NK-92 (cell line): ENCODE measurements around the gene NUDT4.

Experiments
- DNase-seq: peaks from one replicate; lab custom pipeline; 2025; ENCODE audit not compliant: unreplicated experiment; lab: John Stamatoyannopoulos, UW

Gene NUDT4

DNA sequence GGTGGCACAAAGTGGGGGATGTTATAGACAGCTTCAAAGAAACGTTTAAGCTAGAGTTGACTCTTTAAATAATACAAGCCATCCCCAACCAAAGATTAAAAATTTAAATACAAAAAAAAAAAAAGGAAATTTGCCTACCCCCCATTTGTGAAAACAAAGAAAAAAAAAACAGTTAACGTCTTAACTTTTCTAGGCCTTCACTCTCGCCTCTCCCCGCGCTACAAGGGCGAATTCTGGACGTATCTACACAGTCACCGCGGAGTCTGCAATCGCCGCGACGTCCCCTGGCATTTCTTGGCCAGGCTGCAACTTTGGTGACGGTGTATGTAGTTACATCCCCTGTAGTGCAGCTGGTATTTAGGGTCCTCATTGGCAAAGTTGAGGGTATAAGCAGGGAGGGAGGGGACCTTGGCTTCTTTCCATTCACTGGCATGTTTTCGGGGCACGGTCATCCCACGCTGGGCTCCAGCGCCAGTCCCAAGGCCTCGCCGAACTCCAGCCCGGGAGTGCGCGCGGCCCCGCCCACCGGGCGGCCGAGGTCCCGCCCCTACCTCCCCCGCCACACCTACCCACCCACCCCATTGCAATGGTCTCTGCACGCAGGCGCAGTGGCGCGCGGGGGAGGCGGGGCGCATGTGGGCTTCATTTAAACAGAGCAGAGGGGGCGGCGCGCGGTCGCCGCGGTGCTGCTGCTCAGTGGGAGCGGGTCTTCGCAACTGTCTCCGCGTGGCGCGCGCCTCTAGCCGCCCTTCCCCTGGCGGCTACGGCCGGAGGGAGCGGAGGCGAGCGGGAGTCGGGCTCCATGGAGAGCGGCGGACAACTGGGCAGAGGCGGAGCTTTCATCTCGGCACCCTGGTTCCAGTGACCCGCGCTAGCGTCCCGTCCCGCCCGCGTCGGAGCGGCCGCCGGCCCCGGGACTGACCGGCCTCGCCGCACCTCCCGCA, at the start of gene NUDT4:
TSS of gene NUDT4 (plus strand) at position 674 of the 944 bp plus-strand sequence. CDS start 398 bp downstream, outside the sequence.
- peak; percentile 72 for DNase-seq

DNA sequence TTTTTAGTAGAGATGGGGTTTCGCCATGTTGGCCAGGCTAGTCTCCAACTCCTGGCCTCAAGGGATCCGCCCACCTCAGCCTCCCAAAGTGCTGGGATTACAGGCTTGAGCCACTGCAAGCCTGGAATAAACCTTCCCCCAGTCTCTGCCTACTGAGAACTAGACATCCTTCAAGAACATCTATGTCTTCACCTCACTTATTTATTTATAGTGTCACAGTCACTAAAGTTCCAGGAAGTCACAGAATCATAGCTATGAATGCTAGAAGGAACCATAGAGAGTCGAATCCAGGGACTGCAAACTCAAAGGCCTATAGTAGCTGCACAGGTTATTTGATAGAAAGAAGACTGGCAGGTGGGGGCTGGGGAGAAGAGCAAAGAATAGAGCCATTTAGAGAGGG, 44.7 kb upstream of the NUDT4 start:
- DNase-seq, result no peak

DNA sequence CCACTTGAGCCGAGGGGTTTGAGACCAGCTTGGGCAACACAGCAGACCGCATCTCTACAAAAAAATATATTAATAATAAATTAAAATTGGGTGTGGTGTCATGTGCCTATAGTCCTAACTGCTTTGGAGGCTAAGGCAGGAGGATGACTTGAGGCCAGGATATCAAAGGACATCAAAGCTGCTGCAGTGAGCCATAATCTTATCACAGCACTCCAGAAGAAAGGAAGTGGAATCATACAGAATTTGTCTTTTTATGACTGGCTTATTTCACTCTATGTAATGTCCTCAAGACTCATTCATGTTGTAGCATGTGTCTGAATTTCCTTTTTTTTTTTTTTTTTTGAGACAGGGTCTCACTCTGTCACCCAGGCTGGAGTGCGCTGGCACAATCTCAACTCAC, 43.9 kb upstream of the NUDT4 start:
- DNase-seq, result no peak

DNA sequence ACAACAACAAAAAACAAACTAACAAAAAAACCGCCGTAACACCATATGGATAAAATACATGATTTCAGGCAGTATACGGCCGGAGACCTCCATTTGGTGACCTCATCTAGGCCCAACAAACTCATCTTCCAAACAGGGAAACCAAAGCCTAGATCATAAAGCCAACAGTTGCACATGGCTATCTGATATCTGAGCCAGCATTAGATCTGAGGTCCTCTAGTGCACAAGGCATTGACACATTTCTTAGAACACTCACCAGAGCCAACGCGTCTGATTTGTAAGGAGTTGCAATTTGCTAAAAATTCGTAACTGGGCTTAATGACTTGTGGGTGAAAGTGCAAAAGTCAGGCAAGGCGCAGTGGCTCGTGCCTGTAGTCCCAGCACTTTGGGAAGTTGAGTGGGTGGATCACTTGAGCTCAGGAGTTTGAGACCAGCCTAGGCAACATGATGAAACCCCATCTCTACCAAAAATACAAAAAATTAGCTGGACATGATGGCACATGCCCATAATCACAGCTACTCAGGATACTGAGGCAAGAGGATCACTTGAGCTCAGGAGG, 42.0 kb upstream of the NUDT4 start:
- DNase-seq, result no peak

DNA sequence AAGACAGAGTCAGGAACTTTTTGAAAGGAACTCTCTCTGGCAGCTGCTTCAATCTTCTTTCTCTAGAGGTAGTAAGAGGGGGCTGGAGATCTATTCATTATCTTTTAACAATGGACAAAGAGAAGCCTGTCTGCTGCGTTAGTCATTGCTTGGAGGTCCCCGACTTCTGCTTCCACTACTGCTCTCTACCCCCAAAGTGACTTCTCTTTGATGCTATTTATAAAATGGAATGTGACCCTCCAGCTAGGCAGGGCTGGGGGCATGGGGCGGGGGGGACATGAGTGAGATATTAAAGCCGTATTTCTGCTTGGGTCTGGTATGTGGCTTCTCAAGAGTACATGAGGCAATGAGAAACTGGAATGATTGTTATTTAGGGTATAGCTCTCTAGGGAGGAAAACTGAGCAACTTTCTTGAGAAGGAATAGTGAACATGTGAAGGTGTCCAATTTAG, 41.4 kb upstream of the NUDT4 start:
- DNase-seq, result no peak

DNA sequence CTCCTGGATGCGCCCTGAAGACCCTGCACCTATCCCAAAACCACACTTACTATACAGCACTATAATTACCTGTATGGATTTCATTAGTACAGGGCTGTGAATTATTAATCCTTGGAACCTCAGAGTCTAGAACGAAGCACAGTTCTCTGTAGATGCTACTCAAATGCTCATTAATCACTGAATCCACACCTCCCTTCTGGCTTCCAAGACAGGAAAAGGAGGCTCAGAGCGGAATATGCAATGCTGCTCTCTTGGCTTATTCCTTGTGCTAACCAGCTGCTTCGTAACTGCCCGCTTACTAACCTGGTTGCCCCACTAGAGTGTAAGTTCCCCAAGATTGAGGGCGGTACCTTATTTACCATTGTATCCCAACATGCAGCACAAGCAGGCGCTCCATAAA, 39.1 kb upstream of the NUDT4 start:
- no peak for DNase-seq

DNA sequence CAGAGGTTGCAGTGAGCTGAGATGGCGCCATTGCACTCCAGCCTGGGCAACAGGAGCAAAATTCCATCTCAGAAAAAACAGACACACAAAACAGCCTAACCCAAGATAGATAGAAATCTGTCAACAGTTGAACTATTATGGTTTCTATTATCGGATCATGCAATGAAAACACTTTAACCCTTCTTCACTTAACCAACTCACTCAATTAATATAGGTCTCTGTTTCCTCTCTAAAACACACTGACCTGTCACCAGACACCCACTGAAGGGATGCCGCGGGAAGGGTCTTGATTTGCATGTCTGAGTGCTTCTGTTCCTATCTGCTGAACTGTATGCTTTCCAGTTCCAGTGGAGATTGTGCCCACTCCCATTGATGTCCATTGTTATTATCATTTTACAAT, 38.0 kb upstream of the NUDT4 start:
- DNase-seq, result no peak

DNA sequence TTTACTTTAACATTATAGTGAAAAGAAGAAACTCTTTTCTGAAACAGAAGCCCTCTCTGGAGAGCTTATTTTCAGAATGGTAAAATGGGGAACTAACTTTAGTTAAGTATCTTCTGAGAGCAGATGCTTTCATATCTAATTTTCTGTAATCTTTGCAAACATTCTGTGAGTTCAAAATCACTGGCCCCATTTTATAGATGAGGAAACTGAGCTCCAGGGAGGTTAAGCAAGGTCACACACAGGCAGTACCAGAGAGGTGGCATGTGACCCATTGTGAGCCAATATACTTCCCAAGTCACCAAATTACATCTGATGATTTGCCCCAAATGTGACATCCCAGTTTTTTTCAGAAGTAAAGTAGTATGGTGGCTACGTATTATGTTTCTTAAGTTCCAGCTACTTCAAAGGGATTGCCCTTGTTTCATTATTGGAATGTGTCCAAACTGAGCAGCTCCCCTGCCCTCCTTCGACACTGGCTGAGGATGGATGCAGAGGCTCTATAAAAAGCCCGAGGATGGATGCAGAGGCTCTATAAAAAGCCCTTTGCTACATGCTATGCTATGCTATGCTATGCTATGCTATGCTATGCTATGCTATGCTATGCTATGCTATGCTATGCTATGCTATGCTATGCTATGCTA, 36.2 kb upstream of the NUDT4 start:
- DNase-seq, result no peak

DNA sequence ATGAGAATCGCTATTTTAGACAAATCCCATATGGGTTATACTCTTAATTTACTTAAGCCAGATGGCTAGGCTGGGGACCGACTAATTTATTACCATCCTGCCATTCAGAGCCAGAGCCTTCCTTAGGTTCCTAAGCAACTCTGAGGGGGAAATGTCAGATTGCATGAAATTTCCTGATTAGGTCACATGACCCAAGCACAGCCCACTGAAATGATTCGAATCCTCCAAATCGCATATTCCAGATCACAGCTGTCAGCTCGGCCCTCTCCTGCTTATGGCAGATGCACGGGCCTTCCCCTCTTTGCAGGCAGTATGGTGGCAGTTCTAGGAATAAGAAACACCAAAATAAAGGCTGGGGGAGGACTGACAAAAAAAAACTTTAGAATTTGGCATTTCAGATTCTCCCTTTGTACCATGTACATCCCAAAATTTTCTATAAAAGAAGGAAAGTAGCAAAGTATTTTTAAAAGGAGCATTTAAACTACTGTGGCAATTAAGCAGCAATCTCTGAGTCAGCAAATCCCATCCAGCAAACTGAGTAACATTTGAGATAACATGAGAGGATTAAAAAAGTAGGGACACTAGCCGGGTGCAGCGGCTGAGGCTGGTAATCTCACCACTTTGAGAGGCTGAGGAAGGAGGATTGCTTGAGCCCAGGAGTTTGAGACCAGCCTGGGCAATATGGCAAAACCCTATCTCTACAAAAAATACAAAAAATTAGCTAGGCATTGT, 30.5 kb upstream of the NUDT4 start:
- no peak for DNase-seq

DNA sequence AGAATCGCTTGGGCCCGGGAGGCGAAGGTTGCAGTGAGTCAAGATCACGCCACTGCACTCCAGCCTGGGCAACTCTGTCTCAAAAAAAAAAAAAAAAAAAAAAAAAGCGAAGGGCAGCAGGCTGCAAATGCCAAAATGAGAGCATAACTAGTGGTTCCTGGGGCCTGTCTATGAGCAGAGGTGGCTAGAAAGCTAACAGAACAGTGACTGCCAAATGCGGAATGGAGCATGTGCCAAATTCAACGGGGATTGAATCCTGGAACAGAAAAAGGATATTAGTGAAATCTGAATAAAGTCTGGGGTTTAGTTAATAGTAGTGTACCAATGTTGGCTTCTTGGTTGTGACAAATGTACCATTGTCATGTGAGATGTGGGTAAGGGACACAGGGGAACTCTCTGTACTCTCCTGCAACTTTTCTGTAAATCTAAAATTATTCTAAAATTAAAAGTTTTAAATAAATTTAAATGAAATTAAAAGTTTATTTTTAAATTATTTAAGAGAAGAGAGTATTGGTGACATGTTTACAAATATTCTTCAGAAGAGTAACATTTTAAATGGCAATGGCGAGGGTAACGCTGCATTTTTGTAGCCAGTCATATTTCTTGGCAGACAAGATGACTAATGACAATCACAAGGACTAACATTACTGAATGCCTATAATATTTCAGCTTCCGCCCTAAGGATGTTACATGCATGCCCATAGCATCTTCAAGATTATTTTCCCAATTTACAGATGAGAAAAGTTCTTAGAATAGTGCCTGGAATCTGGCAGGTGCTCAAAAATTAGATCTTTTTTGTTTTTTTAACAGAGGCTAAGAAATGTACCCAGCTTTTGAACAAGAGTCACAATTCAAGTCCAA, 28.9 kb upstream of the NUDT4 start:
- DNase-seq, result no peak

DNA sequence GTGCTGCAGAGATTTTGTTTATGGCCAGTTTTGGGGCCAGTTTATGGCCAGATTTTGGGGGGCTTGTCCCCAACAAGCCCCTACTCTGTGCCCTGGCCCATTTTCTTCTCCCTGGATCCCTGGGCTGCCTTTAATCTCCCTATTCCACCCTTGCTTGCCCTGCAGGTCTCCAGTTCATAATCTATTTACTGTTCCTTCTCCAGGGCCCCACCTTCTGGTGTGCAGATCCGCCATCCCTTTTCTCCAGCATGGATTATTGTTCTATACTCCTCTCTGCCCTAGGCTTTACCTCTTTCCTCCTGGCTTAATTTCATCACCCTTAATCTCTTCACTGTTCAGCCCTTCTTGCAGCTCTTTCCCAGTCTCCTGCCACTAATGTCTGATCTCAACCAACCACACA, 26.0 kb upstream of the NUDT4 start:
- DNase-seq, result no peak

DNA sequence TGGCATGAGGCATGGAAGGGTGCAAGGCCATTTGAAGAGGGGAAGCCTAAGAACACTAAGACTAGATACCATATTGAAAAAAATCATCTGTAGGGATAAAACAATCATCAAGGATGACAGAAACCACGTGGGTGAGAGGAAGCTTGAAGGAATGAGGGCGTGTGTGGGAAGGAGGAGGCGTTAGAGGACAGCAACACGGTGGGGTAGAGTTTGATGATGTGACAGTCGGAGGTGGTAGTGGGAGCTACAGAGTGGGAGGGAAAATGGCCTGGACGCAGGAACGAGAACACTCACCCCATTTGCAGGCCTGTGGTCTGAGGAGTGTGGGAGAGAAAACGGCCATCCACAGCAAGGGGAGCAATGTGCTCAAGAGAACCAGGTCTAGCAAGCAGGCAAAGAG, 25.4 kb upstream of the NUDT4 start:
- DNase-seq, result no peak

DNA sequence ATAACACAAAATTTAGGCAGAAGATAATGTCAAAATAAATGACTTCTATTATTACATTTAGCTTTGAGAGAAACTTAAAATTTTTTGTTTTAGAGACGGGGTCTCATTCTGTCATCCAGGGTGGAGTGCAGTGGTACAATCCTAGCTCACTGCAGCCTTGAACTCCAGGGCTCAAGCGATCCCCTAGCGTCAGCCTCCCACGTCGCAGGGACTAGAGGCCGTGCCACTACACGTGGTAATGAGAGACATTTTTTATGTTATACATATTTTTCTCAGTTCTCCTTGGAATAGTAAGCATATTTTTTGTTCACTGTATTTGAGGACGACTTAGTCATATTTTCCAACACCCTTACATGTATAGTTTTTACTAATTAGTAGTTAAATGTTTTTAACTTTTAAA, 21.5 kb upstream of the NUDT4 start:
- no peak for DNase-seq

DNA sequence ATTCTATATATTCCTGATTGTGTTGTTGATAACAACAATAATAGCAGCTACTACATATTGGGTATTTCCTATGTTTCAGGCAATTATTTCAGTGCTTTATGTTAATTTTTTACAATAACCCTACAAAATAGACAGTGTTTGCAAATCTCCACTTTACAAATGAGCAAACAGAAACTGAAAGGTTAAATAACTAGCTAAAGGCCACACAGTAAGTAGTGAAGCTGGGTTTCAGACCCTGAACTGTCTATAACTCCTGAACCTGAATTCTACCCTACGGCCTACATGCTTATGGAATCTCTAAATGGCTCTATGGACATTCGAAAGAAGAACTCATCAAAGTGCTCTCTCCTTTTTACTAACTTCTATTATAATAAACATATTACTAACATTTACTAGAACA, 19.7 kb upstream of the NUDT4 start:
- DNase-seq, result no peak

DNA sequence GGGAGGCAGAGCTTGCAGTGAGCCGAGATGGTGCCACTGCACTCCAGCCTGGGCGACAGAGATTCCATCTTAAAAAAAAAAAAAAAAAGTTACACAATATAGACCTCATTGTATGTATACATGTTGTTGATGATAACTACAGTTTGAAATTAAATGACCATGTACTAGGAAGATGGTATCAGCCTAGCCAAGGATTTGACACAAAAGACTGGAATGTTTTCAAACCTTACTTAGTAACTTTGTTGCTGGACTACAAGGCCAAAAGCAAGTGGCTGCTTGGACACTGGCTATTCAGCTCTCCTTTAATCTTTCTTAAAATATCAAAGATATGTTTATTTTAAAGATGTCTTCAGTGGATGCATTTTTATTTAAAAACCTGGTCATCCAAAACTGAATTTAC, 18.9 kb upstream of the NUDT4 start:
- DNase-seq, result no peak

DNA sequence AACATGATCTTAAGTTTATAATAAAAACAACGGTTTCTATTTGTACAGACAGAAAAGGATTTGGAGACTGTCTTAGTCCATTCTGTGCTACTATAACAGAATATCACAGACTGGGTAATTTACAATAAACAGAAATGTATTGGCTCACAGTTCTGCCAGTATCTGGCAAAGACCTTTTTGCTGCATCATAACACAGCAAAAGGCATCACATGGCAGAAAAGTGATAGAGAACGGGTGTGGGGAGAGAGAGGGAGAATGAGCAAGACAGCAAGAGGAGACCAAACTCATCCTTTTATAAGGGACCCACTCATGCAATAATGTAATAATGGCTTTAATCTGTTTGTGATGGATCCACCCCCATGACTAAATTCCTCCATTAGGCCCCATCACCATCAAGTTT, 17.0 kb upstream of the NUDT4 start:
- DNase-seq, result no peak

DNA sequence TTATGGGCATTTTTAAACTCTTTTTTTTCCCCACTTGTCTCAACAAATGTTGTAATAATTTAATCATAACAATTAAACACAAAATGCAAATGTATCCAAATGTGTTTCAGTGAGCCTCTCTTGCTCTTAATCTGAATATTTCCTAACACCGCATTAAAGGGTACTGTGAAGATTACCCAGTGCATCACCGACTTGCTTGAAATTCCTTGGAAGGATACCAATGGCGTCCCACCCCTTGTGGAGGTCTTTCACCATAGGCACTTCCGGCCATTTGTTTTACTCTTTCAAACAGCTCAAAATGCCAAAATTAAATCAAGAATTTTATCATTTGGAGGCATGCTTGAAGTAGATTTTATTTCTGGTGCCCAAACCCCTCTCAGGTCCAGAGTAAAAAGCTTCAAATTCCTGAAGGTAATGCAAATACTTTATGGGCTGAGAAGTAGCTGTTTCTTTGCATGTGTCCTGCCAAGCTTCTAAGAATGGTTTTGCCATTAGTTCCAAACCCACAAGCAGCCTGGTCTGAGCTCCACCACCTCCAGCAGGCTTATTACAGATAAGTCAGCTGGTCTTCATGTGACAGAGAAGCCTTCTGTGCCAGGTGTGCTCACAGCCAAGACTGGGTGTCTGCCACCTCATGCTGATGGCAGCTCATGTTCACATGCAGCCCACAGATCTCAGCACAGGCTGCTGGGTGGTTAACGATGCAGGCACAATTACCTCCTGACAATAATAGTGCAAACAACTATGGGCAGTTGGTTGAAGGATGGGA, 16.4 kb upstream of the NUDT4 start:
- no peak for DNase-seq

DNA sequence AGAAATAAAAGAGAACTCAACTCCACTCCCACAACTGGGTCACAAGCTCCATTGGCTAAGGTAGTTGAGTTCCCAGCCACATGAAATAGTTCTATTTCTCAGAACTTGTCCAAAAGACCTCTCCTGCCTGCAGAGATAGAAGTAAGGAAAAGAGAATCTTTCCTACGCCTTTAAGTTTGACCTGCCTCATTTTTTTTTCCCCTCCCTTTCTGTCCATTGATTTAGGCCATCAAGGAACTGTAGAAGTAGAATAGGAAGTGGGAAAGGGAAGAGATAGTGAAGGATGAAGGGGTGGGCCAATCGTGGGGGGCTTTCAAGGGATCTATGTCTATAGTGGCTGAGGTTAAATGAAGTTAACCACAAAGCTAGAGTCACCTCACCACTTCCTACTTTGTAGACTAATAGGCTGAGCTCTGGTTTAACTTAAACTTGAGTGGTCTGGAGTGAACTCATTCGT, 13.9 kb upstream of the NUDT4 start:
- no peak for DNase-seq

DNA sequence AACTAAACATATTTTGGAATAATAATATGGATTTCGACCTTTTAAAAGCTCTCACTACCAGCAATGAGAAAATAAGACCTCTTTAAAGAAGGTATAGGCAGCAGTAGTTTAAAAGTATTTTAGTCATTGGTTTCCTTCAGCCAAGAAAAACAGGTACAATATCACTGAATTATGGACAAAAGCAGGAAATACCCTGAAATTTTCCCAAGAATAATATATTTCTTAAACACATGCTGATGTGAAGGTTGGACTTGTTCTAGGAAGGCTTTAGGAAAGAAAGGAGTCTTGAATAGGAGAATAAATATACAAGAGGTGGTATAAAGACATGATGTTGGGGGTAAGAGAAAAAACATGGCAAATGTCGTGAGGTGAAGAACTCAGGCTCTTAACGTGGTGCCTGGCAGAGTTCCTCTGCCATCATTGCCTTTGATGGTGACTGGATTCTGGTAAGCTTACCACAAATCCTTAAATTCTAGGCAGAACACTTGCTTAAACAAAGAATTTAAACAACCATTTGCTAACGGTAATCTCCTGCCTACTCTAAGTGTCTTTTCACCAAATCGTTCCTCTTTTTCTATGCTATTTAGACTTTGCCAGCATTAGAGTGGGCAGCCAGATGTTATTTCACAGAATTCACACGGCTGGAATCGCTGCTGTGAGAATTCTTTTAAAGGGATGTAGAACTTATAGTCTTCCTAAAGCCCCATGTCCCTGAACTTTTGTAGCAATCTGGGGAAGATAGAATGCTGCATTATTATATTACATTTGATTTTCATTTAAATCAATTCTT, 11.9 kb upstream of the NUDT4 start:
- no peak for DNase-seq
